ENCODE measurements around the gene RALGDS.

Gene RALGDS

GRCh38 chr9:133118568-133118967 lies 2.5 kb downstream of the RALGDS start:
- DNase-seq: no peak

DNA sequence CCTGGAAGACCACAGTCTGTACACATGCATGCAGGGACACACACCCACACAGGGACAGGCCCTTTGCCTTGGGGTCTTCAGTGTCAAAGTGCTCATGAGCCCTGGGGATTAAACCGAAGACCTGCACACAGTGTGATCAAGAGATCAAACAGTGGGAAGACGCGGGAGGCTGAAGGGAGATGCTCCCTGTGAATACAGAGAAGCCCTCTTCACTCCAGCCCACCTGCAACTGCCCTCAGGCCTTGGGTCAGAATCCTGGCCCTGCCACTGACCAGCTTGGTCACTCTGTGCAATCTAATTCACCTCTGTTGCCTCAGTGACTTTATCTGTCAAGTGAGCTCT lies 2.9 kb downstream of the RALGDS start:
- no peak for DNase-seq

- no peak for DNase-seq
Measured at GRCh38 chr9:133117271-133118178, 3.5 kb downstream of the RALGDS start.

GRCh38 chr9:133116346-133117231 lies 4.5 kb downstream of the RALGDS start:
- no peak for DNase-seq

DNA sequence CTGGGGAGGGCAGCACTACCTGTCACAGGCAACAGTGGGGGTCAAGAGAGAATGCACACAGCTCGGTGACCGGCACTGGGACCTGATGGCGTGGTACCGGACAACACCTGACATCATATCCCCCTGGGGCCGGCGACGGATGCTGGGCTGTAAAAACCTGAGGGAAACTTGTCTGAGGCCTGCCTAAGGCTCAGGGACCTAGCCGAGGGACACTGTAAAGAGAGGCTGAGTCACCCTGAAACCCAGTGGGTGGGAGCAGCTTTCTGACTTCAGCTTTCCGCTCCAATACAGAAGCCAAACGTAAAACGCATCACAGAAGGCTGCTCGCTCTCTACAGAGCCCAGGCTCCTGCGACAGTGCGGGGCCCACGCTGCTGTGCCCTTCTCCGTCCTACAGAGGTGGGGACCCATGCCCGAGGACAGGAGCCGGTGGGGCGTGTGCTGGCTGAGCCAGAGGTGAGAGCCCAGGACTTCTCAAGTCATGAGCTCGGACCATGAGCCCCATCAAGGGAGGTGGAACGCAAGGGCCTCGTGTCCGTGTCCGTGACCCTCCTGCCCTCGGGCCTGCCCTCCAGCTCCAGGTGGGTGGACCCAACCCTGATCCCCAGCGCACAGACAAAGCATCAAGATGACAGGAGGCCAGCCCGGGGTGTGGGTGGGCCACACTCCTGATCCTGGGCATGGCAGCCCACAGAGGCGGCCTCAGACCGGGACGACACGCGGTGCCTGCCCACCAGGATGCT lies 5.3 kb downstream of the RALGDS start:
- no peak for DNase-seq

DNA sequence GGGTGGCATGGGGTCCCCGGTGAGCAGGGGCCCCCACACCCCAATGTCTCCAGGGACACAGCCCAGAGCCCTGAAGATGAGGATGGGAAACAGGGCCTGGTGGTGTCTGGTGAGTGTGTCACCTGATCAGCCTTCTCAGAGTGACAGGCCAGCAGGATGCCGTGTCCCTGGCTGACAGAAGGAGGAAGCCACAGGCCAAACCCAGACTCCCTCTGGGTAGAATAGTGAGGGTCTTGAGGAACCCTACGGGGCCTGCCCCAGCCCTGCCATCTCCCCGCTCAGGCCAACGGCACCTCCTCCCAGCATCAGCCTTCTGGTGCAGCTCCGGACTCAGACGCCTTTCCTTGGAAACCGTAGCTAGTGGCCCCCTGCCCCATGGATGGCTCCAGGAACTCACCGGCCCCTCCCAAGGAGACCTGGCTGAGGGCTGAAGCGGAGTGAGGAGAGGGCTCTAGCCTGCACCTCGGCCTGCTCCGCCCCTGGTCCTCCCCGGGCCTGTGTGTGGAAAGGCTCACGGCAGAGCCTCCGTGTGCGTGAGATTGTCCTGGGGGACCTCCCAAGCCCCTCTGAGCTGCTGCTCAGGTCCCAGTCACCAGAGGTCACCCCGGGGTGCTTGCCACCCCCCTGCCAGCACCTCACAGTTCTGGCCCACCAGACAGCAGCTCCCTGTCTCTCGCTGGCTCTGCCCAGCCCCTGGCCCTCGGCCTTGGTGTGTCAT lies 6.0 kb downstream of the RALGDS start:
- DNase-seq: no peak

- DNase-seq: peak; percentile 70 to 74
Measured at GRCh38 chr9:133113949-133114885, 6.8 kb downstream of the RALGDS start.

DNA sequence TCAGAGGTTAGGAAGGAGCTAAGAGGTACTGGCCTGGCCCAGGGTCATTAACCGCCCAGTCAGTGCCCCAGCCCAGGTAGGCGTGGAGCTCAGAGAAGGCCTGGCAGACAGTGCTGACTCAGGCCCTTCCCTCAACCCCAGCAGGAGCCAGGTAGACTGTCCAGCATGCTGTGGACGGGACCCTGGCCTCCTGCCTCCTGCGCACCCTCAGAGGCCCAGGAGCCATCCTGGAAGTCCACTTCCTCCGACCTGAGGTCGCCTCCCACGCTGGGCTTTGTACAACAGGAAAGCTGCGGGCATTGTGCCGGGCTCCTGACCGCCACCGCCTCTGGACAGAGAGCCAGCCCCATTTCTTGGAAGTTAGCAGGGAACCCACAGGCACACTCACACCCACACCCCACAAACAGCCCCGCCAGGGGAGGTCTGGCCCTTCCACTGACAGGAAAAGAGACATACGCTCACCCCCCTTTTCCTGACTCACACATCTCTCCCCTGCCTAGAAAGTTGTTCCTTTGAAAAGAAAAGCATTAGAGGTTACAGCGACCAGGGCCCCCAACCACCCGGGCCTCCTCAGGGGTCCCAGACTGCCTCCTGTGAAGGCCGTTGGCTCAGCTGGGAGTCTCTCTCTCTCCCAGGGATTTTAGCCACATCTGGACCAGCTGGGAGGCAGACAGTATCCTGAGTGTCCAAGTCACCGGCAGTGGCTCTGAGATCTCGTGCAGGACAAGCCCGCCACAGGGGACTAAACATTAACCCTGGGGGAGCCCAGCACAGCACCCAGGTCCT lies 7.7 kb downstream of the RALGDS start:
- DNase-seq: no peak

DNA sequence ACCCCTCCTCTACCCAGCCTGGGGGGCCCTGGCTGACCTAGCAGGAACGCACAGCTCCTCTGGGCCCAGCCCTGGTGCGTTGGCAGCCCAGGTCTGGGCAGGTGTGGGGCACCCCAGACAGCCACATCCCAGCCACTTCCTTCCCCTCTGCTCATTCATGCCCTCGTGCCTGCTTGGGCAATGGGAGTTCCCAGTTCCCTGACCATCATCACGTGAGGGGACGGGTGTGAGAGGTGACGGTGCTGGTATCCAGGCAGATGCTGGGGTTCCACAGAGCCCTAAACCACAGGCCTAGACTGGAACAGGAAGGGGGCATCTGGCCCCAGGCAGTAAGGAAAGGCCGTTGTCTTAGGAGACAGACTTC lies 8.4 kb downstream of the RALGDS start:
- DNase-seq: no peak

- DNase-seq: no peak
Measured at GRCh38 chr9:133111808-133112662, 9.0 kb downstream of the RALGDS start.

DNA sequence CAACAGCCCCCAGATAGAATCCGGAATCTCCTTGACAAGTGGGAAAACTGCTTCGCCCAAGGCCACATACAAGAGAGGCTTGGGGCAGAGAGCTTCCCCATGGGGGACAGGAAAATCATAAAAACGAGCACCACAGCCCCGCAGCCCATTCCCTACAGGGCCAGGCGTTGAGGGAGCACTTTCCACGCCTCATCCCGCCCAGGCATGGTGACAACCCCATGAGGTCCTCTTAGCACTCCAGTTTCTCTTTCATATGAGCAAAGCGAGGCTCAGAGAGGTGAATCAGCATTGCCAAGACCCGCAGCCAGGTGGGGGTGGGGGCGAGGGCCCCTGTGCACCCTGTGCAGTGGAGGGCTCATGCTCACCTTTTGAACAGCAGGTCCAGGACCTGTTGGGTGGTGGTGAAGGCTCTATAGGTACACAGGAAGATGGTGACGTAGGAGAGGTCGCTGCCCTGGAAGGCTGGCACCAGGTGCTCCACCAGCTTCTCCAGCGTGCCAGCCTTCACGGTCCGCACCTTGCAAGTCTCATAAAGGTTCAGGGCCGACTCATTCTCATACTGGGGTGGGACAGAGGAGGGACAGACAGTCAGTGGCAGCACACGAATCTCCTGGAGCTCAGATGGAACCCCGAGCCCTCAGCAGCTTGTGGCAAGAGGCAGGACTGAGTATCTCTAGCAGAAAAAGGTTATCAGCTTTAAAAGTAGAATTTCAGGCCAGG lies 10.9 kb downstream of the RALGDS start:
- DNase-seq: no peak

GRCh38 chr9:133108794-133109641 lies 12.0 kb downstream of the RALGDS start:
- no peak for DNase-seq

DNA sequence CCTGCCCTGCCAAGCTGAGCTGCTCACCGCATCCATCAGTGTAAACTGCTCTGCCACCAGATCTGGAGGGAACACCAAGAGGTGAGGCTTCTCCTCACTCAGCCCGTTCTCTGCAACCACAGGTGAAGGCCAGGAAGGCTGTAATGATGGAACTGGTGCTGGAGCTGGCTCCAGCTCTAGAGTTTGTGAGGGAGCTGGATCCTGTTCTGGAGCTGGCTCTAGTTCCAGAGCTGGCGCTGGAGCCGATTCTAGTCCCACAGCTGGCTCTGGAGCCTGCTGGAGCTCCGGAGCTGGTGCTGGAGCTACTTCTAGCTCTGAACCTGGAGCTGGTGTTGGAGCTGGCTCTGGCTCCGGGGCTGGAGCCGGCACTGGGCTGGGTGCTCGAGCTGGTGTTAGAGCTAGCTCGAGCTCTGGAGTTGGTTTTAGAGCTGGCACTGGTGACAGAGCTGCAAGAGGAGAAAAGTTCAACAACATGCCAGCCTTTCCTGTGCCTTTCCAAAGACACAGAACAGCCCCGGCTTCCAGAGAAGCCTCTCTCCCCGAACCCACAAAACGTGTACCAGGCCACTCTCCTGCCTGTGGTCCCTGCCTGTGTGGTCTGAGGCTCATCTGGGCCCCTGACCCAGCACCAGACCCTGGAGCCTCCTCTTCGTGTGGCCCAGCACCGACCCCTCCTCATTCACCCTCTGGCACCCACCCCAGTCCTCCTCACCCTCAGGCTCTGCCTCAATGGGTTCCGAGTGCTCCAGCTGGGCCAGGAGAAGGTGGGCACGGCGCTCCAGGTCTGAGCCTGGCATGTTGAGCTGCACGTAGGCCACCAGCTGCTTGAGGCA lies 12.9 kb downstream of the RALGDS start:
- no peak for DNase-seq

- DNase-seq: no peak
Measured at GRCh38 chr9:133107245-133107722, 13.8 kb downstream of the RALGDS start.

DNA sequence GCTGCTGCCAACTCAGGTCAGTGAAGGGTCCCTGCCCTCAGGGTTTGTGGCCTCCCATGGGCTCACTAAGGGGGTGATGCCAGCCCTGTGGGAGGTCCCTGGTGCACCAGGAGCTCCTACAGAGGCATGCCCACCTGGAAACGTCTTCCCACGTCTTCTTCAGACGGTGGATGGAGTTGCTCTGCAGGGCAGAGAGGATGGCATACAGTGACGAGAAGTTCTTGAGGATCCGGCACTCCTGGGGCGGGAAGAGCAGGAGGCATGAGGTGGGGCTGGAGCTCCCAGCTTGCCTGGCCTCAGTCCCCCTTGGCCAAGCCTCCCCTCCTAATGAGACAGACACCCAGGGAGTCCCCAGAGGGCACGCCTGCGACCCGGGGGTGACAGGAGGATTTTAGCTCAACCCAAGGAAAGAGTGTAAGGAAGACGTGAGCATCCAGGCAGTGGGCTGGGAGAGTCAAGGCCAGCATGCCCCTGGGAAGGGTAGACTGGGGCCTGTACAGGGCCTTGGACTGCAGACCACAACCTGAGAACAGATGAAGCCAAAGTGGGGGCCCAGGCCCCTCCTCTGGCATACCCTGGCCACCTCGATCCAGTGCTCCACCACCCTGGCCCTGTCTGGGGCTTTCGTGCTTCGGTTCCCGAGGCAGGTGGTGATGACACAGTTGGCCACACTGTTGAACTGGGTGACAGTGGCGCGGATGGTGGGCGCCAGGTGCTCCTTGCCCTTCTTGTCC lies 14.4 kb downstream of the RALGDS start:
- DNase-seq: no peak

- no peak for DNase-seq
Measured at GRCh38 chr9:133105461-133105770, 15.6 kb downstream of the RALGDS start.
